HG02678 (cell line): ENCODE results near the gene WDR54.
"Not testable (repeated sequence)": the region's sequence is repeated elsewhere in the genome, so short reads cannot be mapped to it uniquely, and the experiment has no call there.

Source experiments
- ATAC-seq: cut with Tn5 transposase; IDR thresholded peaks from one replicate; pipeline ENCODE4 v1.9.1; 2021; ENCODE audit warnings: mild to moderate bottlenecking, moderate library complexity; ENCODE audit not compliant: unreplicated experiment

WDR54 gene

GRCh38 chr2:74450570-74451190 lies 29.1 kb downstream of the WDR54 start:
- no peak for ATAC-seq

GRCh38 chr2:74454654-74455511 lies 33.4 kb downstream of the WDR54 start, which contains the start of gene INO80B:
TSS of gene INO80B (plus strand) at chr2:74455087. CDS start at chr2:74455117, 30 bp downstream.
- ATAC-seq, result peak; percentile 39

GRCh38 chr2:74457129-74457548 lies 35.6 kb downstream of the WDR54 start:
- no peak for ATAC-seq

- ATAC-seq, result peak; percentile 33
Measured at GRCh38 chr2:74457549-74458131, 36.1 kb downstream of the WDR54 start.

GRCh38 chr2:74458132-74458937 lies 36.8 kb downstream of the WDR54 start, which contains the start of gene WBP1:
TSS of gene WBP1 (plus strand) at chr2:74458438. CDS start at chr2:74458603, 165 bp downstream.
- peak; percentile 83 for ATAC-seq

GRCh38 chr2:74458938-74459363 lies 37.4 kb downstream of the WDR54 start:
- no peak for ATAC-seq

GRCh38 chr2:74459503-74460118 lies 38.1 kb downstream of the WDR54 start:
- not testable (repeated sequence) for ATAC-seq

GRCh38 chr2:74460187-74460586 lies 38.7 kb downstream of the WDR54 start:
- ATAC-seq, result not testable (repeated sequence)

- no peak for ATAC-seq
Measured at GRCh38 chr2:74461187-74462053, 39.9 kb downstream of the WDR54 start.

GRCh38 chr2:74462054-74462785 lies 40.7 kb downstream of the WDR54 start:
- ATAC-seq, result no peak

GRCh38 chr2:74462786-74463105 lies 41.2 kb downstream of the WDR54 start:
- no peak for ATAC-seq

- ATAC-seq, result no peak
Measured at GRCh38 chr2:74464406-74464805, 42.9 kb downstream of the WDR54 start.

GRCh38 chr2:74470742-74471141 lies 49.2 kb downstream of the WDR54 start:
- not testable (repeated sequence) for ATAC-seq

- ATAC-seq, result no peak
Measured at GRCh38 chr2:74471332-74472065, 50.0 kb downstream of the WDR54 start.

GRCh38 chr2:74472086-74472944 lies 50.8 kb downstream of the WDR54 start, which contains the start of gene MRPL53:
TSS of gene MRPL53 (minus strand) at chr2:74472680. CDS start at chr2:74472660, 20 bp downstream.
- peak; percentile 88 for ATAC-seq

GRCh38 chr2:74472945-74473258 lies 51.4 kb downstream of the WDR54 start:
- no peak for ATAC-seq

- no peak for ATAC-seq
Measured at GRCh38 chr2:74474481-74474880, 53.0 kb downstream of the WDR54 start.
